CD14-positive monocyte (primary cell): Measurements from ENCODE around the gene HS1BP3. TPM values are rescaled to one million over a fixed set of nuclear protein-coding genes. Genes with fewer than 3 reads are reported as not detected.

Experiments used
- DNase-seq, 3 donors: peaks; one replicate each; pipeline ENCODE4 v3.0.0-alpha.2; 2011 to 2022
- H2AFZ ChIP-seq: 2 replicates; pipeline ENCODE4 v1.6.0; 2012; ENCODE audit warnings: mild to moderate bottlenecking, low read depth, low read length, inconsistent platforms; ENCODE audit not compliant: insufficient read depth, poor library complexity, severe bottlenecking
- H3K27ac ChIP-seq, 2 donors: 1 replicate in 1 of 2; 2 replicates in 1 of 2; pipeline ENCODE4 v1.5.1; 2012 to 2013; ENCODE audit warnings: low read length in 2 of 2, control low read depth in 1 of 2, inconsistent platforms in 1 of 2, low read depth in 1 of 2, mild to moderate bottlenecking in 1 of 2
- H3K27me3 ChIP-seq, 2 donors: one replicate each; pipeline versions ENCODE4 v1.6.0 to v1.6.1; 2011 to 2013; ENCODE audit warnings: low read length in 2 of 2; ENCODE audit not compliant: control insufficient read depth in 2 of 2, insufficient read depth in 2 of 2
- H3K36me3 ChIP-seq, 2 donors: replicated peaks in 1 of 2; 1 replicate in 1 of 2; 2 replicates in 1 of 2; pipeline versions ENCODE4 v1.5.1 to v1.6.1; 2012 to 2013; ENCODE audit warnings: low read length in 2 of 2, control low read depth in 1 of 2, inconsistent platforms in 1 of 2, mild to moderate bottlenecking in 1 of 2; ENCODE audit not compliant: insufficient read depth in 2 of 2, control insufficient read depth in 1 of 2
- H3K4me1 ChIP-seq, 2 donors: 1 replicate in 1 of 2; 2 replicates in 1 of 2; pipeline versions ENCODE4 v1.5.1 to v1.6.1; 2012 to 2013; ENCODE audit warnings: low read length in 2 of 2, control low read depth in 1 of 2, inconsistent platforms in 1 of 2, mild to moderate bottlenecking in 1 of 2, moderate library complexity in 1 of 2; ENCODE audit not compliant: insufficient read depth in 2 of 2, control insufficient read depth in 1 of 2
- H3K4me2 ChIP-seq: replicated peaks from 2 replicates; pipeline ENCODE3; 2012; ENCODE audit warnings: low read length, moderate library complexity, mild to moderate bottlenecking; ENCODE audit not compliant: poor library complexity, severe bottlenecking; ENCODE audit errors: extremely low read depth
- H3K4me3 ChIP-seq, 3 experiments: fragments of 200-600 bp in 1 of 3; sonication (generic) in 1 of 3; replicated peaks in 1 of 3; 1 replicate in 2 of 3; 2 replicates in 1 of 3; pipeline ENCODE4 v1.5.1; 2011 to 2013; ENCODE audit warnings: low read length in 3 of 3, mild to moderate bottlenecking in 3 of 3, control low read depth in 2 of 3, low read depth in 2 of 3, inconsistent platforms in 1 of 3, moderate library complexity in 1 of 3
- H3K79me2 ChIP-seq: 2 replicates; pipeline ENCODE4 v1.6.0; 2012; ENCODE audit warnings: mild to moderate bottlenecking, control low read depth, inconsistent platforms, low read length, moderate library complexity; ENCODE audit not compliant: insufficient read depth
- H3K9ac ChIP-seq: 2 replicates; pipeline ENCODE4 v1.6.0; 2017; ENCODE audit warnings: low read length, mild to moderate bottlenecking; ENCODE audit not compliant: insufficient read depth, poor library complexity, severe bottlenecking
- H3K9me3 ChIP-seq, 2 donors: replicated peaks in 1 of 2; 1 replicate in 1 of 2; 2 replicates in 1 of 2; pipeline versions ENCODE4 v1.5.1 to v1.6.1; 2012 to 2013; ENCODE audit warnings: low read length in 2 of 2, control low read depth in 1 of 2; ENCODE audit not compliant: control insufficient read depth in 1 of 2, insufficient read depth in 1 of 2
- H4K20me1 ChIP-seq: 2 replicates; pipeline ENCODE4 v1.6.0; 2012; ENCODE audit warnings: mild to moderate bottlenecking, low read length, control low read depth, moderate library complexity; ENCODE audit not compliant: insufficient read depth
- H3K27ac Mint-ChIP-seq, 7 donors: one replicate each; pipeline ENCODE4 v1.8.0; 2020; ENCODE audit warnings: mild to moderate bottlenecking in 7 of 7, mixed read lengths in 7 of 7, moderate library complexity in 6 of 7, inconsistent platforms in 2 of 7
- H3K27me3 Mint-ChIP-seq, 3 donors: one replicate each; pipeline ENCODE4 v1.8.0; 2021 to 2022; ENCODE audit warnings: low read depth in 3 of 3, mild to moderate bottlenecking in 3 of 3, mixed read lengths in 3 of 3, moderate library complexity in 3 of 3, inconsistent platforms in 1 of 3
- H3K36me3 Mint-ChIP-seq, 2 donors: one replicate each; pipeline ENCODE4 v1.8.0; 2020; ENCODE audit warnings: mixed read lengths in 2 of 2, inconsistent platforms in 1 of 2, mild to moderate bottlenecking in 1 of 2
- H3K4me1 Mint-ChIP-seq: one replicate; pipeline ENCODE4 v1.8.0; 2020; ENCODE audit warnings: mild to moderate bottlenecking, mixed read lengths
- H3K4me3 Mint-ChIP-seq, 2 donors: one replicate each; pipeline ENCODE4 v1.8.0; 2020; ENCODE audit warnings: mild to moderate bottlenecking in 2 of 2, mixed read lengths in 2 of 2, moderate library complexity in 1 of 2
- H3K9me3 Mint-ChIP-seq, 7 donors: one replicate each; pipeline ENCODE4 v1.8.0; 2020 to 2022; ENCODE audit warnings: mixed read lengths in 7 of 7, mild to moderate bottlenecking in 6 of 7, moderate library complexity in 6 of 7, inconsistent platforms in 2 of 7
- CTCF ChIP-seq: fragments of 200-600 bp; IDR thresholded peaks from one replicate; pipeline ENCODE4 v1.8.0; 2022; ENCODE audit warnings: antibody characterized with exemption, mild to moderate bottlenecking
- WGBS: methylation state at CpG from one replicate; pipeline ENCODE4 v1.1.5; 2013; ENCODE audit warnings: missing lambda C conversion rate; ENCODE audit not compliant: insufficient coverage; 5-methylcytosine and 5-hydroxymethylcytosine counted together
- intact Hi-C, 2 donors: fragments of 100-400 bp; cut with micrococcal nuclease; formaldehyde crosslinking; loops; one replicate each; pipeline versions ENCODE4 v1.15.0 to v1.15.1; 2023
- polyA plus RNA-seq, 3 donors: library from polyadenylated mRNA; depleted of rRNA in 1 of 3; unstranded in 2 of 3; stranded (reverse) in 1 of 3; fragments of 300-500 nt in 2 of 3; fragments of >200 nt in 1 of 3; fragmentation: Illumina TruSeq in 2 of 3; gene quantifications; 1 replicate in 2 of 3; 2 replicates in 1 of 3; pipeline ENCODE4 v1.2.3, GENCODE V29; 2012 to 2021

HS1BP3 gene
- polyA plus RNA-seq, 3 donors = 45.1 to 48.9 (median 45.4) TPM

- Mint-ChIP-seq H3K9me3 (peaks cover 0 to 4% (median 0%) of the 10 kb centered on the region in 7 donors), H3K27me3 (peaks cover 26 to 30% (median 29%) of the 10 kb centered on the region in 3 donors), H3K27ac (peak overlapping the region in 3 of 7 donors; percentile 15 to 40 (median 31)), H3K36me3 (peaks cover 17 to 18% of the 10 kb centered on the region in 2 donors), H3K4me1 (peaks cover 4% of the 10 kb centered on the region), H3K4me3 (no peak overlapping the region)
- Histone ChIP-seq H3K27me3 (peaks cover 8 to 20% of the 10 kb centered on the region in 2 donors), H3K4me1 (no peaks in the 10 kb centered on the region), H4K20me1 (no peaks in the 10 kb centered on the region), H3K36me3 (no peaks in the 10 kb centered on the region), H3K9ac (no peak overlapping the region), H3K9me3 (no peaks in the 10 kb centered on the region), H3K79me2 (no peaks in the 10 kb centered on the region), H3K4me2 (no peak overlapping the region), H3K27ac (no peak overlapping the region), H2AFZ (no peak overlapping the region), H3K4me3 (no peak overlapping the region)
- DNase-seq = no peak
- 89% methylated on average over 10 of the region's 15 CpGs for WGBS
- TF ChIP-seq CTCF = no peak
- intact Hi-C loops = no loop called here
Observed at GRCh38 chr2:20677301-20678085, 26.6 kb upstream of the HS1BP3 start.

- WGBS = 83% methylated on average over 9 of the region's 12 CpGs
- peak overlapping the region in 1 of 7 donors; percentile 64 for H3K27ac Mint-ChIP-seq
Observed at GRCh38 chr2:20676353-20677215, 25.7 kb upstream of the HS1BP3 start.

More at GRCh38 chr2:20676353-20677215, 25.7 kb upstream of the HS1BP3 start:
- H4K20me1 ChIP-seq = no peaks in the 10 kb centered on the region
- H3K9me3 ChIP-seq = no peaks in the 10 kb centered on the region
- no peak overlapping the region for H3K9ac ChIP-seq
- no peaks in the 10 kb centered on the region for H3K4me1 ChIP-seq
- Mint-ChIP-seq H3K36me3 (peaks cover 8% of the 10 kb centered on the region in 2 donors), H3K4me1 (peaks cover 8% of the 10 kb centered on the region), H3K4me3 (no peak overlapping the region), H3K9me3 (peaks cover 0 to 13% (median 0%) of the 10 kb centered on the region in 7 donors), H3K27me3 (peaks cover 35 to 39% (median 39%) of the 10 kb centered on the region in 3 donors)
- no peaks in the 10 kb centered on the region for H3K36me3 ChIP-seq
- H3K79me2 ChIP-seq = no peaks in the 10 kb centered on the region
- peaks cover 11 to 28% of the 10 kb centered on the region in 2 donors for H3K27me3 ChIP-seq
- no peak for TF ChIP-seq CTCF
- no peak overlapping the region for H3K4me3 ChIP-seq
- no peak overlapping the region for H2AFZ ChIP-seq
- H3K4me2 ChIP-seq = no peak overlapping the region
- DNase-seq = no peak
- H3K27ac ChIP-seq = no peak overlapping the region
- intact Hi-C loops = no loop called here
